ENCODE measurements around the gene MYO19.
A peak's percentile ranks its signal among the peaks of the same experiment; 100 is the strongest.

Gene MYO19

GRCh38 chr17:36534840-36535668 lies at the start of gene MYO19, which contains the start of gene PIGW:
MYO19 (minus strand) TSS chr17:36534868; CDS start chr17:36532538, 2,330 bp downstream.
PIGW (plus strand) TSS chr17:36534987; CDS start chr17:36537102, 2,115 bp downstream.
- FAIRE-seq (no peak), DNase-seq (ENCODE audit: low spot score) (peak; percentile 98)

- FAIRE-seq: no peak
- DNase-seq (ENCODE audit: low spot score): no peak
Observed at GRCh38 chr17:36583787-36584186, 49.1 kb upstream of the MYO19 start.

- no peak for FAIRE-seq
- no peak for DNase-seq (ENCODE audit: low spot score)
Observed at GRCh38 chr17:36578671-36579070, 44.0 kb upstream of the MYO19 start.

GRCh38 chr17:36576793-36577192 lies 42.1 kb upstream of the MYO19 start:
- FAIRE-seq (no peak), DNase-seq (ENCODE audit: low spot score) (no peak)

- no peak for FAIRE-seq
Observed at GRCh38 chr17:36575028-36575427, 40.4 kb upstream of the MYO19 start.

GRCh38 chr17:36566081-36566480 lies 31.4 kb upstream of the MYO19 start:
- FAIRE-seq: no peak
- no peak for DNase-seq (ENCODE audit: low spot score)

More at GRCh38 chr17:36575028-36575427, 40.4 kb upstream of the MYO19 start:
- no peak for DNase-seq (ENCODE audit: low spot score)

GRCh38 chr17:36553459-36553858 lies 18.8 kb upstream of the MYO19 start:
- no peak for FAIRE-seq
- no peak for DNase-seq (ENCODE audit: low spot score)

- no peak for FAIRE-seq
Observed at GRCh38 chr17:36550491-36551417, 16.1 kb upstream of the MYO19 start.

GRCh38 chr17:36547776-36548175 lies 13.1 kb upstream of the MYO19 start:
- no peak for DNase-seq (ENCODE audit: low spot score)
- FAIRE-seq: no peak

More at GRCh38 chr17:36550491-36551417, 16.1 kb upstream of the MYO19 start:
- no peak for DNase-seq (ENCODE audit: low spot score)

GRCh38 chr17:36546418-36547093 lies 11.9 kb upstream of the MYO19 start:
- FAIRE-seq (no peak), DNase-seq (ENCODE audit: low spot score) (no peak)

- DNase-seq (ENCODE audit: low spot score): peak; percentile 99
Observed at GRCh38 chr17:36545465-36546417, 11.1 kb upstream of the MYO19 start.

GRCh38 chr17:36545077-36545464 lies 10.4 kb upstream of the MYO19 start:
- FAIRE-seq (no peak), DNase-seq (ENCODE audit: low spot score) (no peak)

More at GRCh38 chr17:36545465-36546417, 11.1 kb upstream of the MYO19 start:
- FAIRE-seq: no peak

GRCh38 chr17:36544307-36545076 lies 9.8 kb upstream of the MYO19 start, which contains the start of gene GGNBP2:
GGNBP2 (plus strand) TSS chr17:36544919; CDS start chr17:36545725, 806 bp downstream.
- no peak for FAIRE-seq
- peak; percentile 98 for DNase-seq (ENCODE audit: low spot score)

GRCh38 chr17:36544044-36544306 lies 9.3 kb upstream of the MYO19 start:
- FAIRE-seq: no peak
- DNase-seq (ENCODE audit: low spot score): peak; percentile 52

GRCh38 chr17:36542755-36543154 lies 8.1 kb upstream of the MYO19 start:
- FAIRE-seq (no peak), DNase-seq (ENCODE audit: low spot score) (no peak)

- FAIRE-seq (no peak), DNase-seq (ENCODE audit: low spot score) (no peak)
Observed at GRCh38 chr17:36540696-36541095, 6.0 kb upstream of the MYO19 start.

GRCh38 chr17:36535669-36536081 lies 1.0 kb upstream of the MYO19 start:
- no peak for FAIRE-seq

GRCh38 chr17:36533935-36534839 lies 481 bp downstream of the MYO19 start:
- FAIRE-seq (no peak), DNase-seq (ENCODE audit: low spot score) (peak; percentile 89)

More at GRCh38 chr17:36535669-36536081, 1.0 kb upstream of the MYO19 start:
- no peak for DNase-seq (ENCODE audit: low spot score)
